ENCODE data around the gene UBE3B.

The UBE3B gene

GRCh38 chr12:109553906-109554500, 76.6 kb downstream of the UBE3B start:
- Mint-ChIP-seq H3K4me1 (no peaks in the 10 kb centered on the region), H3K4me3 (no peak overlapping the region), H3K9me3 (no peaks in the 10 kb centered on the region), H3K36me3 (peaks cover 6% of the 10 kb centered on the region), H3K27me3 (peaks cover 15% of the 10 kb centered on the region), H3K27ac (no peak overlapping the region)
- no peak for ATAC-seq

DNA sequence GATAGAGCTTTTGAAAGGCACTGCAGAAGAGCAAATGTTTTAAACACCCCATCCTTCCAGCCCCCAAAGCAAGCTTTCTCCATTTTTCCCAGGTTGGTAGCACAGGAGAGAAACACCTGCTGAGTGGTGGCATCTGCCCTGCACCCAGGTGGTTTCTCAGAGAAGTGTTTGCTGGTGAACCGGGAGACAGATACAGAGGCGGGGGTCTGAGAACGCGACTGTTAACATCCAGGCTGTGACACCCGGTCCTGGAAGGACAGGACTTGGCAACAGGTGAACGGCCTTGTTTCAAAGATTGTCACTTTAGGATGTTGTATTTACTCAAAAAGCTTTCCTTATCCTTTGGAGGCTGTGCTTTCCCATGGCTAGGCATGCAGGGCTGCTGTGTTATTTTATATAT, 77.3 kb downstream of the UBE3B start:
- Mint-ChIP-seq H3K4me3 (no peak overlapping the region), H3K36me3 (peaks cover 7% of the 10 kb centered on the region), H3K27ac (no peak overlapping the region), H3K4me1 (no peaks in the 10 kb centered on the region), H3K27me3 (peaks cover 14% of the 10 kb centered on the region), H3K9me3 (no peaks in the 10 kb centered on the region)
- no peak for ATAC-seq

DNA sequence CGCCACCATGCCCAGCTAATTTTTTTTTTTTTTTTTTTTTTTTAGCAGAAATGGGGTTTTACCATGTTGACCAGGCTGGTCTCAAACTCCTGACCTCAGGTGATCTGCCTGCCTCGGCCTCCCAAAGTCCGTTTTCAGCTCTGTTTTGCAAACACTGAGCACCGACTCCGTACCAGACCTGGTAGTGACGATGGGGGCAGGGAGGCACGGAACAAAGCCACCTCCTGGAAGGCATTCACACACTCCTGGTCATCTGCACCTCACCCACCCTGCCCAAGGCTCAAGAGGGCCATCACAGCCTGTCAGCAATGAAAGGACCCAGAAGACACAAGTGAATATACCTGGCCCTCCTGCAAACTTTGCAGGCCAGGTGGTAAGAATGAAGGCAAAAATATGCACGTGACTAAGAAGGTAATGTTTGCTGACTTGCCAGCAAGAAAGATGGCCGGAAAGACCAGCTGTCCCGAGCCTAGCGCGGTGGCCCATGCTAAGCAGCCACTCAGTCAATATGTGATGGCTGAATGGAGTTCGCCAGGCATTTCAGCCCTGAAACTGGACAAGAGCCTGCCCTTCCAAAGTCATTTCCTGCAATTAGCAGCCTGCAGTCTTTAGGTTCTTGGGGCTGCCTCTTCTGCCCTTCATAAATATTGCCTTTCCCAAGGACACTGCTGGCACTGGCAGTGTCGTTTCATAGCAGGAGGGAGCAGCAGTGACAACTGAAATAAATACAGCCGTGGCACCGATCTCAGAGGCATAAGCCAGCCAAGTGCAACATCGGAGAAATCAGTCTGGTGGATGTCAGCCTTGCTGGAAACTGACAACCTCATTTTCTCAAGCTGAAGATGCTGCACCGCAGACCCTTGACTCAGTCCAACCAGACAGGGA, 78.2 kb downstream of the UBE3B start:
- Mint-ChIP-seq H3K27me3 (peaks cover 5% of the 10 kb centered on the region), H3K9me3 (no peaks in the 10 kb centered on the region), H3K4me3 (no peak overlapping the region), H3K4me1 (no peaks in the 10 kb centered on the region), H3K36me3 (peaks cover 10% of the 10 kb centered on the region), H3K27ac (no peak overlapping the region)
- ATAC-seq = no peak

GRCh38 chr12:109557200-109557599, 79.8 kb downstream of the UBE3B start:
- no peak overlapping the region for H3K27ac Mint-ChIP-seq
- peaks cover 5% of the 10 kb centered on the region for H3K9me3 Mint-ChIP-seq
- ATAC-seq = no peak
- H3K27me3 Mint-ChIP-seq = no peaks in the 10 kb centered on the region
- H3K4me3 Mint-ChIP-seq = no peak overlapping the region
- peaks cover 26% of the 10 kb centered on the region for H3K36me3 Mint-ChIP-seq
- H3K4me1 Mint-ChIP-seq = no peaks in the 10 kb centered on the region

- Mint-ChIP-seq H3K4me1 (no peaks in the 10 kb centered on the region), H3K36me3 (peaks cover 32% of the 10 kb centered on the region), H3K27me3 (no peaks in the 10 kb centered on the region), H3K27ac (no peak overlapping the region), H3K9me3 (peaks cover 6% of the 10 kb centered on the region), H3K4me3 (no peak overlapping the region)
- ATAC-seq = no peak
Measured at GRCh38 chr12:109557805-109558204, 80.4 kb downstream of the UBE3B start.

GRCh38 chr12:109558374-109559199, 81.2 kb downstream of the UBE3B start:
- Mint-ChIP-seq H3K36me3 (peaks cover 39% of the 10 kb centered on the region), H3K4me1 (no peaks in the 10 kb centered on the region), H3K27me3 (no peaks in the 10 kb centered on the region), H3K9me3 (peaks cover 6% of the 10 kb centered on the region), H3K27ac (no peak overlapping the region), H3K4me3 (no peak overlapping the region)
- ATAC-seq = no peak

DNA sequence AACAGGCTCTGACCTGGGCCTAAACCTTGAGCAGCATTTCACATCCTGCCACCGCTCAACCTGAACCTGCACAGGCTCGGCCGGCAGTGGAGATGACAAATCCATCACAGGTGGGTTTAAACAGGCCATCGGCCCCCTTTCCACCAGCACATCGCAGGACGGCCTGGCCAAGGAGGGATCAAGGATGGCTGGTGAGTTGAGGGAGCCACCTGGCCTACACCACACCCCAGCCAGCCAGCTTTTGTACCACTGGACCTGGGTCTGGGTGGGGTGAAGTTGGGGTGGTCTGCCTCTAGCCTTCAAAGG, 81.7 kb downstream of the UBE3B start:
- H3K27me3 Mint-ChIP-seq = no peaks in the 10 kb centered on the region
- H3K36me3 Mint-ChIP-seq = peaks cover 44% of the 10 kb centered on the region

GRCh38 chr12:109559601-109560000, 82.2 kb downstream of the UBE3B start:
- Mint-ChIP-seq H3K4me1 (no peaks in the 10 kb centered on the region), H3K27ac (no peak overlapping the region), H3K9me3 (peaks cover 6% of the 10 kb centered on the region), H3K4me3 (no peak overlapping the region), H3K27me3 (no peaks in the 10 kb centered on the region), H3K36me3 (peaks cover 44% of the 10 kb centered on the region)
- ATAC-seq = no peak

More for the DNA sequence above, 81.7 kb downstream of the UBE3B start:
- Mint-ChIP-seq H3K27ac (no peak overlapping the region), H3K4me1 (no peaks in the 10 kb centered on the region), H3K4me3 (no peak overlapping the region), H3K9me3 (peaks cover 6% of the 10 kb centered on the region)
- ATAC-seq = no peak

DNA sequence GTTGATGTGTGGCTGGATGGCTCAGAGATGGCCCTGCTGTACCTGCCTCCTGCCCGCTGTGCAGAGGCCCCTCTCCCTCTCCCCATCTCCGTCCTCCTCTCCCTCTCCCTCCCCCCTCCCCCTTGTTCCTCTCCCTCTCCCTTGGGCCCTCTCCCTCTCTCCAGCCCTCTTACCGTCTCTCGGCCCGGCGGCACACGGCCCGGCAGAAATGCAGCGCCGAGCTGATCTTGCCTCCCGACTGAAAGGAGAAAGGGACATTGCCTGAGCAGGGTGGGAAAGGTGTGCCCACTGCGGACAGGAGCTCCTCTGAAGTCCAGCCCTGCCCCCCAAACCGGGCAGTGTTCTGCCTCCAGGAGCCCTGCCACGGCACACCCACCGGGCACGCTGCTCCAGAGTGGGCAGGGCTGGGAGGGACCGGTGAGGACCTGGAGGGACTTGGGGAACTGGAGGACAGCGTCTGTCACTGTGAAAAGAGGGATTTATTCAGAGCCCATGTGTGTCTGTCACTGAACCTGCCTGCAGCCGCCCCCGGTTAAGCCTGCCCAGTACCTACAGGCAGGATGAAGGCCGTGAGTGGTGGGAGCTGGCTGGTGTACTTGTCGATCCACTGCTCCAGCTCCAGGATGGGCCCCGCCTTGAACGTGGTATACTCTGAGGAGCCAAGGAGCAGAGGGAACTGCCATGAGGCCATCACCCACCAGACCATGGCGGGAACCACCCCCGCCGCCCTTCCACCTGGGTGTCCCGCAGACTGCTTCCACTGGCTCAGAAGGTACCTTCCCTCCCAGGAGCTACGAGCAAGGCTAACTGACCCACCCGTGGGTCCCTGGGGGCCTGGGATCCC, 83.7 kb downstream of the UBE3B start:
- Mint-ChIP-seq H3K9me3 (peaks cover 6% of the 10 kb centered on the region), H3K4me3 (no peak overlapping the region), H3K36me3 (peaks cover 54% of the 10 kb centered on the region), H3K27ac (no peak overlapping the region), H3K27me3 (no peaks in the 10 kb centered on the region), H3K4me1 (no peaks in the 10 kb centered on the region)
- ATAC-seq = no peak

- H3K9me3 Mint-ChIP-seq = peaks cover 6% of the 10 kb centered on the region
- no peaks in the 10 kb centered on the region for H3K4me1 Mint-ChIP-seq
Measured at GRCh38 chr12:109561711-109562030, 84.2 kb downstream of the UBE3B start.

GRCh38 chr12:109562871-109563270, 85.4 kb downstream of the UBE3B start:
- Mint-ChIP-seq H3K27me3 (no peaks in the 10 kb centered on the region), H3K9me3 (peaks cover 6% of the 10 kb centered on the region), H3K27ac (no peak overlapping the region), H3K4me1 (no peaks in the 10 kb centered on the region), H3K36me3 (peaks cover 72% of the 10 kb centered on the region), H3K4me3 (no peak overlapping the region)
- no peak for ATAC-seq

More at GRCh38 chr12:109561711-109562030, 84.2 kb downstream of the UBE3B start:
- Mint-ChIP-seq H3K27me3 (no peaks in the 10 kb centered on the region), H3K4me3 (no peak overlapping the region), H3K27ac (no peak overlapping the region), H3K36me3 (peaks cover 60% of the 10 kb centered on the region)
- no peak for ATAC-seq

- H3K4me3 Mint-ChIP-seq = no peak overlapping the region
Measured at GRCh38 chr12:109563291-109564284, 86.2 kb downstream of the UBE3B start.

DNA sequence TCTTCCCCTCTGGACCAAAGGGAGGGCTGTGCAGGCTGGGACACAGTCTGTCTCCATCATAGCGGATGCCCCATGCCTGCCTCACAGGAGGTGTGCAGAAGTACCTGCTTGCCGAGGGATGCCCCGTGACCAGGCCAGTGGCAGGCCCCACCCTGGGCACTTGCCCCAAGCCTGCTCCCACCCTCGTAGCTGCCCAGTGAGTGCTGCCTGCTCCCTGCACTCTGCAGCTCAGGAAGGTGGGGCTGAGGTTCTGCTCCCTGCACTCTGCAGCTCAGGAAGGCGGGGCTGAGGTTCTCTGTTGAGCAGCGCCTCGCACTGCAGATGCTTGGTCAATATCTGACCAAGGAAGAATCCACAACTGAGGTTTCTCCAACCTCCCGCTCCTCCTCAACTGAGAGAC, 89.0 kb downstream of the UBE3B start:
- Mint-ChIP-seq H3K27ac (no peak overlapping the region), H3K4me3 (no peak overlapping the region), H3K27me3 (no peaks in the 10 kb centered on the region), H3K9me3 (peaks cover 6% of the 10 kb centered on the region), H3K36me3 (peaks cover 79% of the 10 kb centered on the region), H3K4me1 (peaks cover under 1% of the 10 kb centered on the region)
- ATAC-seq = no peak

More at GRCh38 chr12:109563291-109564284, 86.2 kb downstream of the UBE3B start:
- Mint-ChIP-seq H3K36me3 (peaks cover 77% of the 10 kb centered on the region), H3K27me3 (no peaks in the 10 kb centered on the region), H3K27ac (no peak overlapping the region), H3K4me1 (no peaks in the 10 kb centered on the region), H3K9me3 (peaks cover 6% of the 10 kb centered on the region)
- ATAC-seq = no peak

- H3K4me1 Mint-ChIP-seq = peaks cover 5% of the 10 kb centered on the region
- no peak for ATAC-seq
- no peak overlapping the region for H3K27ac Mint-ChIP-seq
- no peak overlapping the region for H3K4me3 Mint-ChIP-seq
- peaks cover 70% of the 10 kb centered on the region for H3K36me3 Mint-ChIP-seq
- H3K9me3 Mint-ChIP-seq = peaks cover under 1% of the 10 kb centered on the region
- no peaks in the 10 kb centered on the region for H3K27me3 Mint-ChIP-seq
Measured at GRCh38 chr12:109567296-109567695, 89.9 kb downstream of the UBE3B start.
